Kidney (tissue), 22 donors: ENCODE data around the gene HLA-DQB1. TPM values are rescaled to one million over a fixed set of nuclear protein-coding genes. Genes with fewer than 3 reads are reported as not detected.
"Not testable (repeated sequence)": the region's sequence is repeated elsewhere in the genome, so short reads cannot be mapped to it uniquely, and the experiment has no call there.

Experiments used
- DNase-seq, 5 donors: peaks; one replicate each; pipeline ENCODE4 v3.0.0-alpha.2; 2013 to 2020
- FAIRE-seq: peaks from 2 replicates; lab custom pipeline; 2012; peaks lifted over from hg19 to GRCh38; lab: Jason Lieb, UNC
- H3K27ac ChIP-seq, 2 donors: one replicate each; pipeline ENCODE4 v1.7.0; 2013; ENCODE audit warnings: low read depth in 2 of 2, low read length in 2 of 2, inconsistent platforms in 1 of 2
- H3K27me3 ChIP-seq: one replicate; pipeline ENCODE4 v1.7.1; 2013; ENCODE audit warnings: low read length, inconsistent platforms; ENCODE audit not compliant: control insufficient read depth, insufficient read depth
- H3K36me3 ChIP-seq, 3 donors: one replicate each; pipeline versions ENCODE4 v1.7.0 to v1.7.1; 2013; ENCODE audit warnings: low read length in 3 of 3, control low read depth in 1 of 3, inconsistent platforms in 1 of 3; ENCODE audit not compliant: insufficient read depth in 3 of 3, control insufficient read depth in 2 of 3
- H3K4me1 ChIP-seq, 3 donors: one replicate each; pipeline versions ENCODE4 v1.7.0 to v1.7.1; 2013; ENCODE audit warnings: low read length in 3 of 3, inconsistent platforms in 1 of 3, low read depth in 1 of 3; ENCODE audit not compliant: control insufficient read depth in 2 of 3, insufficient read depth in 2 of 3
- H3K4me3 ChIP-seq, 3 donors: one replicate each; pipeline versions ENCODE4 v1.7.0 to v1.8.1; 2013; ENCODE audit warnings: low read length in 3 of 3, control low read depth in 1 of 3, inconsistent platforms in 1 of 3
- H3K9ac ChIP-seq, 3 donors: one replicate each; pipeline versions ENCODE4 v1.7.0 to v1.7.1; 2013; ENCODE audit warnings: low read length in 3 of 3, control low read depth in 1 of 3, inconsistent platforms in 1 of 3
- H3K9me3 ChIP-seq, 3 donors: one replicate each; pipeline versions ENCODE4 v1.7.0 to v1.7.1; 2013; ENCODE audit warnings: low read length in 3 of 3, control low read depth in 1 of 3, inconsistent platforms in 1 of 3; ENCODE audit not compliant: control insufficient read depth in 2 of 3, insufficient read depth in 1 of 3
- CTCF ChIP-seq: IDR thresholded peaks from 3 replicates; pipeline ENCODE4 v1.5.1; 2012; ENCODE audit warnings: mild to moderate bottlenecking, moderate library complexity, borderline replicate concordance; ENCODE audit not compliant: insufficient read depth; ENCODE audit errors: extremely low read depth
- intact Hi-C: fragments of 100-400 bp; cut with DNase I; formaldehyde crosslinking; loops from one replicate; pipeline ENCODE4 v1.11.1; 2022
- long read RNA-seq, 10 donors: library from polyadenylated mRNA in 1 of 10; unstranded in 1 of 10; transcript quantifications; one replicate each; pipeline ENCODE4 v2.0.0 and lab custom pipeline, GENCODE V29; 2021 to 2026
- polyA plus RNA-seq: library from polyadenylated mRNA; stranded (reverse); fragments of 350-450 nt; fragmentation: Illumina TruSeq; extraction: RNeasy Lipid Tissue Mini Kit (QIAGEN cat#74804); gene quantifications from one replicate; pipeline ENCODE4 v1.2.3, GENCODE V29; 2014; ENCODE audit warnings: low read depth, low replicate concordance; ENCODE audit not compliant: insufficient read depth
- total RNA-seq: library from RNA; stranded (reverse); fragmentation: NEBNext Ultra II Directional; extraction: Animal tissue kit (Norgen Biotek cat#: 25700); gene quantifications from one replicate; pipeline ENCODE4 v1.2.1, GENCODE V29; 2021
- donor health status: control.
- donor health status: control.
- donor health status: control.
- donor health status: control.
- donor health status: control.
- donor health status: DM: yes; HTN: yes; CAD: no.
- donor health status: Normal renal cell carcinoma (clear cell type).

Gene HLA-DQB1
- total RNA-seq (13.8 TPM), polyA plus RNA-seq (48.0 TPM)
- long read RNA-seq, donor 1, partial matches to known transcripts: 0 of 3 reads
- long read RNA-seq, donor 1, other reads (novel, unspliced or antisense): 0 of 3 reads
- long read RNA-seq, donor 2, partial matches to known transcripts: 14 of 18 reads
- long read RNA-seq, donor 2, other reads (novel, unspliced or antisense): 0 of 18 reads
- long read RNA-seq, donor 3, transcript HLA-DQB1-205 (5 exons, 1,642 nt): major isoform, 6 of 14 reads
- long read RNA-seq, donor 3, partial matches to known transcripts: 8 of 14 reads
- long read RNA-seq, donor 3, other reads (novel, unspliced or antisense): 0 of 14 reads
- long read RNA-seq, donor 4, partial matches to known transcripts: 0 of 3 reads
- long read RNA-seq, donor 4, other reads (novel, unspliced or antisense): 0 of 3 reads
- long read RNA-seq, donor 5, partial matches to known transcripts: 0 of 1 reads
- long read RNA-seq, donor 5, other reads (novel, unspliced or antisense): 0 of 1 reads
- long read RNA-seq, donor 6, partial matches to known transcripts: 0 of 2 reads
- long read RNA-seq, donor 6, other reads (novel, unspliced or antisense): 0 of 2 reads
- long read RNA-seq, donor 7, transcript HLA-DQB1-205 (5 exons, 1,642 nt): major isoform, 13 of 22 reads
- long read RNA-seq, donor 7, partial matches to known transcripts: 4 of 22 reads
- long read RNA-seq, donor 7, other reads (novel, unspliced or antisense): 5 of 22 reads
- long read RNA-seq, donor 8, partial matches to known transcripts: 0 of 1 reads
- long read RNA-seq, donor 8, other reads (novel, unspliced or antisense): 0 of 1 reads
- long read RNA-seq, donor 9, transcript HLA-DQB1-205 (5 exons, 1,642 nt): major isoform, 7 of 19 reads
- long read RNA-seq, donor 9, partial matches to known transcripts: 12 of 19 reads
- long read RNA-seq, donor 9, other reads (novel, unspliced or antisense): 0 of 19 reads
- long read RNA-seq, donor 10, transcript HLA-DQB1-205 (5 exons, 1,642 nt): major isoform, 5 of 5 reads
- long read RNA-seq, donor 10, partial matches to known transcripts: 0 of 5 reads
- long read RNA-seq, donor 10, other reads (novel, unspliced or antisense): 0 of 5 reads

GRCh38 chr6:32666420-32667300 is at the start of gene HLA-DQB1:
HLA-DQB1 (minus strand) TSS chr6:32666657; CDS start chr6:32666607, 50 bp downstream.
- intact Hi-C loops: no loop called here

DNA sequence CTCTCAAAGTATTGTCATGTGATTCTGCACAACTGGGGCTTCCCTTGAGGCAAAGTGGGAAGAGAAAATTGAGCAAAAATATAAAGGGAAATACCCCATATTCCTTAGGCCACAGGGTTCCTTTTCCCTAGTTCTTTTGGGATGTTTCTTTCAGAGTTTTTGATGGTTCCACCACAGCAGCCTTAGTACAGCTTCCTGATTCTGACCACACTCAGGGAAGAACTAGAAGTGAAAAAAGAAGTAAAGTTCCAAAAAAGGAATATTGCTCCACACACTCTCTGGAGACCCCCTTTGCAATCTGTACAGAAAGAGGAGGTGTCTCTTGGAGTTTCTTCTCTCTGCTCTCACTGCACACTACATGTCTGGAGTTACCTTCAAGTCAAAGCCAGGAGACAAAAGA is 46.8 kb upstream of the HLA-DQB1 start:
- Histone ChIP-seq H3K9me3 (no peaks in the 10 kb centered on the region), H3K9ac (no peak overlapping the region), H3K36me3 (no peaks in the 10 kb centered on the region), H3K27me3 (no peaks in the 10 kb centered on the region), H3K4me3 (no peak overlapping the region), H3K4me1 (no peaks in the 10 kb centered on the region), H3K27ac (no peak overlapping the region)
- DNase-seq (no peak), FAIRE-seq (no peak)
- no peak for TF ChIP-seq CTCF
- intact Hi-C loops: no loop called here

More at GRCh38 chr6:32666420-32667300, at the start of gene HLA-DQB1:
- no peaks in the 10 kb centered on the region for H3K9me3 ChIP-seq
- H3K4me1 ChIP-seq: no peaks in the 10 kb centered on the region
- H3K27ac ChIP-seq: peak within 1 kb of the TSS; percentile 37 to 43
- DNase-seq (peak in 4 of 5 donors; percentile 22 to 81 (median 68)), FAIRE-seq (peak; percentile 78)
- H3K27me3 ChIP-seq: no peaks in the 10 kb centered on the region
- TF ChIP-seq CTCF: no peak
- peak within 1 kb of the TSS in 1 of 3 donors; percentile 26 for H3K9ac ChIP-seq
- H3K36me3 ChIP-seq: no peaks in the 10 kb centered on the region
- peak within 1 kb of the TSS in 1 of 3 donors; percentile 51 for H3K4me3 ChIP-seq

GRCh38 chr6:32709625-32710024 is 43.2 kb upstream of the HLA-DQB1 start:
- no peak for DNase-seq
- no peak overlapping the region for H3K27ac ChIP-seq
- no peak overlapping the region for H3K4me3 ChIP-seq
- intact Hi-C loops: loop anchor here (10.0 kb wide), 1 partner anchor 295 kb away; no protein-coding TSS in a partner anchor
- TF ChIP-seq CTCF: no peak
- no peak overlapping the region for H3K9ac ChIP-seq
- H3K4me1 ChIP-seq: no peaks in the 10 kb centered on the region
- FAIRE-seq: no peak
- H3K36me3 ChIP-seq: no peaks in the 10 kb centered on the region
- H3K27me3 ChIP-seq: no peaks in the 10 kb centered on the region
- H3K9me3 ChIP-seq: no peaks in the 10 kb centered on the region

DNA sequence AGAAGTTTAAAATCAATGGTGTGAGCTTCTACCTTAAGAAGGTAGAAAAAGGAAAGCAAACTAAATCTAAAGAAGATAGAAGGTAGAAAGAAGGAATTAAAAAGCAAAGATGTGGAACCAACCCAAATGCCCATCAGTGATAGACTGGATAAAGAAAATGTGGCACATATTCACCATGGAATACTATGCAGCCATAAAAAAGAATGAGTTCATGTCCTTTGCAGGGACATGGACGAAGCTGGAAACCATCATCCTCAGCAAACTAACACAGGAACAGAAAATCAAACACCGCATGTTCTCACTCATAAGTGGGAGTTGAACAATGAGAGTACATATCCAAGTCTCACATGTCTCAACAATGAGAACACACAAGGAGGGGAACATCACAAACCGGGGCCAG is 38.7 kb upstream of the HLA-DQB1 start:
- not testable (repeated sequence) for H3K27me3 ChIP-seq, H3K36me3 ChIP-seq, H3K27ac ChIP-seq, DNase-seq, H3K4me1 ChIP-seq, FAIRE-seq, H3K9ac ChIP-seq, H3K4me3 ChIP-seq, H3K9me3 ChIP-seq
- intact Hi-C loops: loop anchor here (10.0 kb wide), 1 partner anchor 290 kb away; no protein-coding TSS in a partner anchor
